ENCODE results near the gene CASD1. TPM values are rescaled to one million over a fixed set of nuclear protein-coding genes. Genes with fewer than 3 reads are reported as not detected.

Gene CASD1
- total RNA-seq, 1 experiment from 2014 or later = 9.2 TPM

GRCh38 chr7:94540428-94540827, 30.8 kb downstream of the CASD1 start:
- Mint-ChIP-seq H3K4me1 (ENCODE audit: low read depth, unreplicated experiment) (no peaks in the 10 kb centered on the region), H3K4me3 (ENCODE audit: low read depth, unreplicated experiment) (no peak overlapping the region), H3K27ac (ENCODE audit: unreplicated experiment) (no peak overlapping the region), H3K9me3 (ENCODE audit: low read depth, unreplicated experiment) (no peaks in the 10 kb centered on the region), H3K27me3 (ENCODE audit: unreplicated experiment) (no peaks in the 10 kb centered on the region), H3K36me3 (ENCODE audit: insufficient read depth, unreplicated experiment) (no peaks in the 10 kb centered on the region)
- no peak for TF ChIP-seq CTCF (IDR thresholded peaks at IDR 0.05; ENCODE audit: unreplicated experiment)
- no TSS peak for BruUV-seq (replicated peaks)
- no peak for DNase-seq
- CTCF ChIA-PET = no interaction called here
- intact Hi-C loops (cut with micrococcal nuclease; ENCODE audit: unreplicated experiment) = no loop called here

GRCh38 chr7:94547126-94547525, 37.5 kb downstream of the CASD1 start:
- H3K9me3 Mint-ChIP-seq (ENCODE audit: low read depth, unreplicated experiment) = no peaks in the 10 kb centered on the region
- H3K27me3 Mint-ChIP-seq (ENCODE audit: unreplicated experiment) = no peaks in the 10 kb centered on the region
- intact Hi-C loops (cut with micrococcal nuclease; ENCODE audit: unreplicated experiment) = no loop called here
- no peaks in the 10 kb centered on the region for H3K4me1 Mint-ChIP-seq (ENCODE audit: low read depth, unreplicated experiment)
- no peak overlapping the region for H3K27ac Mint-ChIP-seq (ENCODE audit: unreplicated experiment)
- H3K36me3 Mint-ChIP-seq (ENCODE audit: insufficient read depth, unreplicated experiment) = no peaks in the 10 kb centered on the region
- CTCF ChIA-PET = no interaction called here
- BruUV-seq (replicated peaks) = no TSS peak
- no peak for DNase-seq
- TF ChIP-seq CTCF (IDR thresholded peaks at IDR 0.05; ENCODE audit: unreplicated experiment) = no peak
- no peak overlapping the region for H3K4me3 Mint-ChIP-seq (ENCODE audit: low read depth, unreplicated experiment)

- no peak for TF ChIP-seq CTCF (IDR thresholded peaks at IDR 0.05; ENCODE audit: unreplicated experiment)
- no peak overlapping the region for H3K27ac Mint-ChIP-seq (ENCODE audit: unreplicated experiment)
- no peaks in the 10 kb centered on the region for H3K9me3 Mint-ChIP-seq (ENCODE audit: low read depth, unreplicated experiment)
- no peaks in the 10 kb centered on the region for H3K27me3 Mint-ChIP-seq (ENCODE audit: unreplicated experiment)
- H3K4me1 Mint-ChIP-seq (ENCODE audit: low read depth, unreplicated experiment) = peaks cover 10% of the 10 kb centered on the region
- intact Hi-C loops (cut with micrococcal nuclease; ENCODE audit: unreplicated experiment) = no loop called here
- H3K36me3 Mint-ChIP-seq (ENCODE audit: insufficient read depth, unreplicated experiment) = no peaks in the 10 kb centered on the region
- BruUV-seq (replicated peaks) = no TSS peak
- CTCF ChIA-PET = no interaction called here
- no peak overlapping the region for H3K4me3 Mint-ChIP-seq (ENCODE audit: low read depth, unreplicated experiment)
- DNase-seq = no peak
Observed at GRCh38 chr7:94556028-94556427, 46.4 kb downstream of the CASD1 start.

GRCh38 chr7:94557215-94557614, 47.6 kb downstream of the CASD1 start:
- no peaks in the 10 kb centered on the region for H3K9me3 Mint-ChIP-seq (ENCODE audit: low read depth, unreplicated experiment)
- no peak for TF ChIP-seq CTCF (IDR thresholded peaks at IDR 0.05; ENCODE audit: unreplicated experiment)
- peaks cover 16% of the 10 kb centered on the region for H3K4me1 Mint-ChIP-seq (ENCODE audit: low read depth, unreplicated experiment)
- no TSS peak for BruUV-seq (replicated peaks)
- no peak overlapping the region for H3K4me3 Mint-ChIP-seq (ENCODE audit: low read depth, unreplicated experiment)
- CTCF ChIA-PET = no interaction called here
- DNase-seq = no peak
- no peaks in the 10 kb centered on the region for H3K27me3 Mint-ChIP-seq (ENCODE audit: unreplicated experiment)
- no peak overlapping the region for H3K27ac Mint-ChIP-seq (ENCODE audit: unreplicated experiment)
- no peaks in the 10 kb centered on the region for H3K36me3 Mint-ChIP-seq (ENCODE audit: insufficient read depth, unreplicated experiment)
- intact Hi-C loops (cut with micrococcal nuclease; ENCODE audit: unreplicated experiment) = no loop called here

- H3K4me1 Mint-ChIP-seq (ENCODE audit: low read depth, unreplicated experiment) = peaks cover 23% of the 10 kb centered on the region
- no peak for TF ChIP-seq CTCF (IDR thresholded peaks at IDR 0.05; ENCODE audit: unreplicated experiment)
- H3K9me3 Mint-ChIP-seq (ENCODE audit: low read depth, unreplicated experiment) = no peaks in the 10 kb centered on the region
- no peaks in the 10 kb centered on the region for H3K36me3 Mint-ChIP-seq (ENCODE audit: insufficient read depth, unreplicated experiment)
- no peak for DNase-seq
- BruUV-seq (replicated peaks) = no TSS peak
- intact Hi-C loops (cut with micrococcal nuclease; ENCODE audit: unreplicated experiment) = no loop called here
- no peak overlapping the region for H3K4me3 Mint-ChIP-seq (ENCODE audit: low read depth, unreplicated experiment)
- no peaks in the 10 kb centered on the region for H3K27me3 Mint-ChIP-seq (ENCODE audit: unreplicated experiment)
- H3K27ac Mint-ChIP-seq (ENCODE audit: unreplicated experiment) = peak overlapping the region; percentile 38
- CTCF ChIA-PET = no interaction called here
Observed at GRCh38 chr7:94559972-94560371, 50.4 kb downstream of the CASD1 start.
